PC-3 (cell line): Measurements from ENCODE around the gene KSR1.

ENCODE experiments used
- EZH2 ChIP-seq: fragments of 300-600 bp; sonication (generic); IDR thresholded peaks from one replicate; pipeline ENCODE4 v1.6.1; 2017; ENCODE audit warnings: antibody characterized with exemption, mild to moderate bottlenecking, low read length; ENCODE audit not compliant: unreplicated experiment
- EZH2phosphoT487 ChIP-seq: fragments of 300-600 bp; sonication (generic); IDR thresholded peaks from 2 replicates; pipeline ENCODE4 v1.6.1; 2018; ENCODE audit warnings: mild to moderate bottlenecking, antibody characterized with exemption, low read length, borderline replicate concordance
- TF ChIP-seq, protein P1 (sequence below): fragments of 300-600 bp; sonication (generic); conservative IDR thresholded peaks from 2 replicates; pipeline ENCODE4 v1.5.1; 2017; ENCODE audit warnings: antibody characterized with exemption, low read depth, mild to moderate bottlenecking, low read length

- TF ChIP-seq, protein P1, sequence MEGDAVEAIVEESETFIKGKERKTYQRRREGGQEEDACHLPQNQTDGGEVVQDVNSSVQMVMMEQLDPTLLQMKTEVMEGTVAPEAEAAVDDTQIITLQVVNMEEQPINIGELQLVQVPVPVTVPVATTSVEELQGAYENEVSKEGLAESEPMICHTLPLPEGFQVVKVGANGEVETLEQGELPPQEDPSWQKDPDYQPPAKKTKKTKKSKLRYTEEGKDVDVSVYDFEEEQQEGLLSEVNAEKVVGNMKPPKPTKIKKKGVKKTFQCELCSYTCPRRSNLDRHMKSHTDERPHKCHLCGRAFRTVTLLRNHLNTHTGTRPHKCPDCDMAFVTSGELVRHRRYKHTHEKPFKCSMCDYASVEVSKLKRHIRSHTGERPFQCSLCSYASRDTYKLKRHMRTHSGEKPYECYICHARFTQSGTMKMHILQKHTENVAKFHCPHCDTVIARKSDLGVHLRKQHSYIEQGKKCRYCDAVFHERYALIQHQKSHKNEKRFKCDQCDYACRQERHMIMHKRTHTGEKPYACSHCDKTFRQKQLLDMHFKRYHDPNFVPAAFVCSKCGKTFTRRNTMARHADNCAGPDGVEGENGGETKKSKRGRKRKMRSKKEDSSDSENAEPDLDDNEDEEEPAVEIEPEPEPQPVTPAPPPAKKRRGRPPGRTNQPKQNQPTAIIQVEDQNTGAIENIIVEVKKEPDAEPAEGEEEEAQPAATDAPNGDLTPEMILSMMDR = no peak
- TF ChIP-seq EZH2phosphoT487 (no peak), EZH2 (no peak)
These were observed 121.0 kb downstream of the KSR1 start for GRCh38 chr17:27577121-27577761.
